Hematopoietic multipotent progenitor cell (in vitro differentiated cells): ENCODE measurements around the gene STOX2. TPM values are rescaled to one million over a fixed set of nuclear protein-coding genes. Genes with fewer than 3 reads are reported as not detected.
"Not testable (repeated sequence)": the region's sequence is repeated elsewhere in the genome, so short reads cannot be mapped to it uniquely, and the experiment has no call there.

Source experiments
- DNase-seq, 3 donors: peaks; one replicate each; pipeline ENCODE4 v3.0.0-alpha.2; 2011 to 2015; ENCODE audit warnings: low read depth in 2 of 3, low spot score in 2 of 3
- total RNA-seq: library from RNA; depleted of rRNA; stranded (reverse); fragments of >200 nt; gene quantifications from one replicate; pipeline ENCODE4 v1.2.3, GENCODE V29; 2012

Gene STOX2
- total RNA-seq, 1 donor, result 0.81 TPM

DNA sequence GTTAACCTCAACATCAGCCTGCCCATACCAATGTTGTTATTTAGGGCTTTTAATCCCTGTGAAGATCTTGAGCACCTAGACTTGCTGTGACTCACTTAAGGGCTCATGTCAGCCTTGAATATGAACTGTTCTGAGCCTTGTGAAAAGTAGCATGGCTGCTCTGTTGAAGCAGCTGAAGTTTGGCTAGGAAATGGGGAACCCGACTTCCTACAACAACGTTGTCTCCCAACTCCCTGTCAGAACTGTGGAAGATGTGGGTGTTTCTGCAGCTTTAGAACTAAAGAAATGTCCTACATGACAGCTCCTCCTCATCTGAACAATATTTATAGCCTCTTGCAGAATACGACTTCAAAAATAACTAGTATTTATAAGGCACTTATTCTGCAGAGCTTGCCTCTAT lies 27.5 kb downstream of the STOX2 start:
- DNase-seq, result no peak

DNA sequence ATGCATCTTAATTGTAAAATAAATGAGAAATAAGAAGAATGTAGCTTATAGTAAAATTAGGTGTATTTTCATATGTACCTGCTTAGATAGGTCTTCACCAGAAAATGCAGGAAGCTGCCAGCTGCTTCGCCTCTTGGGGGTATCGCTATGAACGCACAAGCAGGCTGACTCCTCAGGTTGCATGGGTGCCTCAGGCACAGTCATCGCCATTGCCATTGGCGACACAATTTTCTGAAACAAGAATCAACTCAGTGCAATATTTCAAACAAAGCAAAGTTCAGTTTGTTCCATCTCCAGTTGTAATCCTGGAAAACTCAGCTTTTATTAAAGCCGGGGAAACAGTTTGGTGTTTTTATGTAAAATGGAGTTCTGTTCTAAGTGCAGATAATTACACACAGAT lies 29.7 kb downstream of the STOX2 start:
- DNase-seq, result no peak

DNA sequence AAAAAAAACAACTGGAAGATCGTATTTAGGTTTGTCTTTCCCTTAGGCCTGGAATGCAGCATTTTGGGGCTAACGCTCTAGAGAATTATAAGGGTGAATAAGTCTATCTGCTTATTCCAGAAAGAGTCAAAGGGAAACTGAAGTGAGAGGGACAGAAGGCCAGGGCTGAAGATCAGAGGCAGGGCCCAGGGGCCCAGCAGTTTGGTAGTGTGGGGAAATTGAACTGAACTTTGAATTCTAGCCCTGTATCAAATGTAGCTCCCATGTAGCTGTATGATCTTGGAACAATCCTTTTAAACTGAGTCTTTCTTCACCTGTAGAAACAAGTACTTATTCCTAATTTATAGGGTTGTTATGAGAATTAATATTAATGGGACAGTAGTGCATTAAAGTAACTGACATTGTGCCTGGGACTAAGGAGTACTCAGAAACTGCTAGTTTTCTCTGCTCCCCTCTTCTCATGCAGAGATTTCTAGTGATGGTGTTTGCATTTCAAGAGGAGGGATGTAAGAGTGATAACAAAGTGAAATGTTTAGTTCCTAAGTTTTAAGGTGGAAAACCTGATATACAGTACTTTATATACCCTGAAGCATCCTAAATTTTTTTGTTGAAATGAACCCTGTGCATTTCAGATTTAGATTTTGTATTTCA lies 30.4 kb downstream of the STOX2 start:
- DNase-seq, result no peak

DNA sequence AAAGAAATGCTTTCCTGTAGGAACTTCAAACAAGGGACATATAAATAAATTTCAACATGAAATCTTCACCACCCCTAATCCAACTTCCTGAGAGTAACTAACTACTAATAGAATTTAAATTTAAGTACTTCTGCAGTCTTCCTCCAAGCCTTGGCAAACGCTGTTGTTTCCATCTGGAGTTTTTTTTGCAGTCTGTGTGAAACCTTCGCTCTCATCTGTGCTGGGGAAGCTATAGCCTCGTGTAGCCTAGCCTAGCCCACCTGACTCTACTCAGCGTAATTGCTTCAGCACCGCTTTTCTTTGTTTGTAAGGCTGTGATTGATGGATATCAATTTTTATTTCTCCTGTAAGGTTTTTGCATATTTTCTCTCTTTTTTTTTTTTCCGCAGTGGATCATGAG lies 30.9 kb downstream of the STOX2 start:
- no peak for DNase-seq

DNA sequence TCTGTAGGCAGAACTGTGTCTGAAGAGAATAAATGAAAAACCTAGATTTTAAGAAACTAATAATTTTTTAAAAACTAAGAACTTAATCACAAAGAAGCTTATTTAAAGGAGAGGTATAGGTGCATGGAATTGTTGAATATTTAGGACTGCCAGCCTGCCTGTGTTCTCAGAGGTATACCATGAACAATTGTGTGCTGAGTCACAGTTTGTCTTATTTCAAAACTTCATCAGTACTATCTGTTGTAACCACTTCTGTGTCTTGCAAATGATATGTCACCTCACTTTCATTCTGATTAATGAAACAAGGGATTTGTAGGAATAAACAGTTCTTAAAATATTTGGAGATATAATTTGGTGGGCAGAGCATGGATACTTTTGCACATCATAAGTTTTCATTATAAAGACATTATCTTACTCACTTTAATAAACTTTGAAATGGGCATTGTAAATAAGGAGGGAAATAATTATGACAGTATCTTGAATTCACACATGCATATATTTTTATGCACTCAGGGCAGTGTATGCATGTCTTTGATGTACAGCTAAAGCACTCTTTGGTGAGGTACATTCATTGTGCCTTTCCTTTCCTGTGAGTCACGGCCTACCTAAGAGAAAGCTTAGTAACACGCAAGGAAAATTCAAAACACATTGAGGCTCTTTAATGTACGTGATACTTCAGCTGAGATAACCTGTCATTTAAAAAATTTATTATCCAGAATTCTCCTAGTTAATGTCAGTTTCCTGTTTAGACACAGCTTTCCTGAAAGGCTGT lies 31.7 kb downstream of the STOX2 start:
- DNase-seq, result no peak

DNA sequence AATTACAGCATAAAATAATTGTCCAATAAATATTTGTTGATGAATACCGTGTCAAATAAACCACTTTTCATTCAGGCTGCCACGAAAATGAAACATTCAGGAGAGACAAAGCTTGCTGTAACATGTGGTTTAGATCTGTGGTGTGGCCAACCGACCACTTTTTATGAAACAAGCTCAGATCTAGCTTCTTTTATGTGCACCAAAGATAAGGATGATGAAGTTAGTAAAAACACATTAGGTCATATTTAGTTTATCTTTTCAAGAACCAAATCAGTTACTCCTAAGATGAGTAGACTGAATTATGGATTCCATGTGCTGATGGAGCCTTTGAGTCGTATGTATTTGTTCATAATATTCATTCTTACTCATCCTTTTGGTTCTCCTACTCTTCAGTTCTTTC lies 35.8 kb downstream of the STOX2 start:
- DNase-seq, result no peak

DNA sequence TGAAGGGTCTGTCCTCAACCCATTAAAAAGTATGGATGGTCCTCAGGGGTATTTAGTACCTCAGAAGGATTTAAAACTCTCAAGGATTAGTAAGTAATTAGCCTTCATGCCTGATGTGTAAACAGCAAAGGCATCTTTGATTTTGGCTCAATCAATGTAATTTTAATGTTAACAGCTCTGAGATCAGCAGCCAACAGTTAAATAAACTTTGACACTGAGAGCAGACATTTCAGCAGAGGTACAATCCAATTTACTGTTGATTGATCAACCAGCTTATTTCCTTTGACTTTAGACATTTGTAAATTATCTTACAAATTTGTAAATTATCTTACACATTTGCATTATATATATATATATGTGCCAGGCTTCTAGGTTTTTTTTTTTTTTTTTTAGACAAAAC lies 36.9 kb downstream of the STOX2 start:
- DNase-seq, result no peak

DNA sequence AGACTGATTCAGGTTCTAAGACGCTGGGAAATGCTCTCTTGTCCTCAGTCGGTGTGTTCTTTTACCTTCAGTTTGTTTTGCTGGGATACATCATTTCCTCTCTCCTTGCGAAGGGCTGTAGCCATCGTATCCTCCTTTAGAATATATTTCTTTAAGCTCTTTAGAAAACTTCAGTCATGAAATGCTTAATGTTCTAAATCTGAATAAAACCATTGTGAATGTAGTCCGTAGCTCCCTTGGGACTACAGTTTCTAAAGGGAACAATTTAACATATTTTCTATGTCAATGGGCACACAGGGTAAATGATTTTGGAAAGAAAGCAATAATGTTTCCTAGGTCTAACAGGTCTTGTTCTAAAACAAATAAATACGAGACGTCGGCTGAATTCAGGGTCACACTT lies 40.6 kb downstream of the STOX2 start:
- DNase-seq, result no peak

DNA sequence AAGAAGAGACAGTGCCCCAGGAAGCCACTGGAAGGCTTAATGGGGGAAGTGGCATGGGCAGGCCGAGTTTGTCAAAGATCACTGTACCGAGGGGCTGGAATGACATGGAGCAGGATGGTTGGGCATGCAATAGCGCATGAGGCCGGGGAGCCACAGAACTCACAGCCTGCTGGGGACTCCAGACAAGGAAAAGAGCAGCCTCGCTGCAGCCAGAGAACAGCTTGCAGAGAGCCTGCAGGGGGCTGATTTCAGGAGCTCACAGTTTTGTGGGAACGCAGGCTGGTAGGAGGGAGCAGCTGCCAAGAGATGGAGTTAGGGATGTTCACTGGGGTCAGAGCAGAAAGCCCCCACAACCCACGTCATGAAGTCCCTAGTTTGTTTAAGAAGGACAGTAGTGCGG lies 45.4 kb downstream of the STOX2 start:
- no peak for DNase-seq

DNA sequence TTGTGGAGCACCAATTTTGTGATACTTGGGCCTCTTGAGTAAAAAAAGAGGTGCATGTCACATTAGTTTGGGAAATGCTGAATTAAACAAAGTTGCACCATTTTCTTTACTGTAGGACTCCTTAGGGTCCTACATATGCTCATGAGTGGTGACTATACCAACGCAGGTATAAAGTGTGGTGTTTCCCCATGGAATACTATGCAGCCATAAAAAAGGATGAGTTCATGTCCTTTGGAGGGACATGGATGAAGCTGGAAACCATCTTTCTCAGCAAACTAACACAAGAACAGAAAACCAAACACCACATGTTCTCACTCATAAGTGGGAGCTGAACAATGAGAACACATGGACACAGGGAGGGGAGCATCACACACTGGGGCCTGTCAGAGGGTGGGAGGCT lies 47.5 kb downstream of the STOX2 start:
- DNase-seq, result not testable (repeated sequence)

DNA sequence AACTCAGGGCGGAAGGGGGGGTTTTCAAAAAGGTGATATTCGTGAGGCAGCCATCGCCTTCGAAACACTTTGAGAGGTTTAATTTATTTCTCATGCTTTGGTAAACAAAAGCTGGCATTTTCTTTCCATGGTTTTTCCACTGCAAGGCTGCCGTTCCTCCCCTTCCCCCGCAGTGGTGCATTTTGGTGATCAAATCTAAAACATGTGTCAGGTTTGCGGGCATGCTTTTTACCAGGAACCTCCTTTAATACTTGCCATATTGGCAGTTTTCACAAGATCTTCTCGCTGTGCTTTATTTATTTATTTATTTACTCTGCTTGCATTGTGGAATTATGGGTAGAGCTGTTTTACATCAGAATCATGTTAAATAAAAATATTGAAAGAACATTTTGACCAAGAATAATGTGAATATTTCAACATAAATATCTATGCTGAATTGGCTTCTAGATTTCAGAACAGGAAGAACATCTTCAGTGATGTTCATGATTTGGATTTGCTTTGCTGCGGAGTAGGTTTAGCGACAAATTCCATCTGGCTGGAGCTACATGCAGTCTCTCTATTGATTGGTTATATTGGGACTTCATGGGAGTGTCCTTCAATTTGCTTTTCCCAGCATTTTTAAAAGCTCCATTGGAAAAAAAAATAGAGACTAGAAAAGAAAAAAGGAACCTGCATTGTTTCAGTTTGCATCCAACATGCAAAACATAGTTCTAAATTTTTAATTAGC lies 54.4 kb downstream of the STOX2 start:
- DNase-seq, result no peak

DNA sequence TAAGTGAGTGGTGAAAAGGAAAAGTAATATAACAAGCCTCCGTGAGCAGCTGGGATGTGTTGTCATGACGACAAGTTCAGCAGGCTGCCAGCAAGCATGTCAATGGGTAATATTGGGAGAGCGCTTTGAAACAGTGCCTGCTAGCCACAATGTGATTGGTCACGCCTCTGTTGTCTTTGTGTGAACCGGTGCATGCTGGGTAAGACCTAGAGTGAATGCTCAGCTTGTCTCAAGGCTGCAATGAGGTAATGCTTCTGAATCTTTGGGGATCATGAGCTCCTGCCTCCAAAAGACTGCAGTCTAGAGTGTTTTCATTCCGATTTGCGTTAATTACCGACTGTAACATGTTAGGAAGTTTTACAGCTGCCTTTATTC lies 54.9 kb downstream of the STOX2 start:
- no peak for DNase-seq

DNA sequence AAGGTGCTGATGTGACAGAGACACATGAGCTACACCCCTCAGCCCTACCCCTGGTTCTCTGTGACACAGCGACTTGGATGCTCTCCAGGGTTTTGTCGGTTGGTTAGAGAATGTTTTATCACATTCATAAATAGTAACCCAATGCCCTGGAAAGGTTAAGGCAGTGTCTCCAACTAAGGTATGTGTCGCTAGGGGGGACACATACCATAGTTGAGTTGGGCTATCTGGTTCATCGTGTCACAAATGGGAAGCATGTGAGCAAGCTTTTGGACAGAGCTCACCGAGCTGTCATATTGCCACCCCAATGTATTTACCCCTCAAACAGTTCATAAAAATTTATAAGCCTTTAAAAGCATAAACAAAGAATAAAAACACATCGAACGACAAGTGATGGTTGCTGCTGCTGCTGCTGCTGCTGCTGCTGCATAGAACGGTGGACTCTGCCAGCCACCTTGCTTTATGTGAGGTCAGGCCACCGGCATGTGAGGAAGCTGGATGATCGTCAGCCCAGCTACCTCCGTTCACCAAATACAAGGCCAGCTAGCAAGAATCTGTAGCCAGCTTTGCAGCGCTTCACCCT lies 55.9 kb downstream of the STOX2 start:
- no peak for DNase-seq

DNA sequence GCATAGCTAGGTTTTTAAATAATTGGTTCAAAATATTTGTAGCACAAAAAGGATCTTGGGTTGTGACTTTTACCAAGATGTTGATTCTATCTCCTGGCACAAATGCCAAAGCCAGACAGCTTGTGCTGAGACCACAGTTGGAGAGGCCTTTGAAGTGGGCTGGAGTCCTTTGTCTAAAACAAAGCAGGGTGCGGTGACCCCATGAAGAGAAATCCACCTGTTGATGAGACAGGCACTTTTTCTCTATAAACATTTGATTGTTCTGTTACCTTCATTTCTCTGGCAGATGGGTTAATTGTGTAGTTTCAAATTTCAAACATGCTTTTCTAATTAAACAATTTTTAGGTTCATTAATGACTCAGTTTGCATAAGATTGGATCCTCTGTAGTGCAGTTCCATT lies 56.7 kb downstream of the STOX2 start:
- DNase-seq, result no peak

DNA sequence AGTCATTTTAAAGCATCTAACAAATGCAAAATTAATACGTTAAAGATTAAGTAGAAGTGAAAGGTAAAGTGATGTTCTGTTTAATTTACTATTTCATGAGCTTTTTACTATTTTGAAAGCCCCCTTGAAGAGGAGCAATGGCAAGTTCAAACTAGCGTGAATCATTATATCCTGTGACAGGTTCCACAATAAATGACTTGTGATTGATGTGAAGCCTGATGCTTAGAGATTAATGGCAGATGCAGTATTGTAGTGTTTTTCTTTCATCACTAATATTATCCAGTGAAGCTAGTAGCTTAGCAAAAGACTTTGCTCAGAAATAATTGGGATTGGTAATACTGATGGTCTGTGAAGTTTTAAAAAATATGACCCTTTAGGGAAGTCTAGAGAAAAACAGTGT lies 57.3 kb downstream of the STOX2 start:
- no peak for DNase-seq

DNA sequence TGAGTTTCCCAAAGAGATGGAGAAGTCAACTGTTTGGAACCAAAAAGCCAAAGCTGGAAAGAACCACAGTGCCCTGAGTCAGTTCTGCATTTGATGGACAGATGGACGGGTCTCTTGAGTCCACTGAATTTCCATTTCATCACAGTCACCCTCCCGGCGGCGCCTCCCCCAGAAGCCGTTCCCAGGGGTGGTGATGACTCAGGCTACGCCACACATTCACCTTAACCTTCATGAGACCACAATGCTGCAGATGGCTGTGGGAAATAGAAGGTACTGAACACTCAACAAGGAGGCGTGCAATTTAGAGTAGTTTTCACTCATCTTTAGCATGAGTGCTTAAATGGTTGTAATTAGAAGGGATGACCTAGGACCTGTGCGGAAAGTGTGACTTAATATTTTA lies 61.3 kb downstream of the STOX2 start:
- no peak for DNase-seq

DNA sequence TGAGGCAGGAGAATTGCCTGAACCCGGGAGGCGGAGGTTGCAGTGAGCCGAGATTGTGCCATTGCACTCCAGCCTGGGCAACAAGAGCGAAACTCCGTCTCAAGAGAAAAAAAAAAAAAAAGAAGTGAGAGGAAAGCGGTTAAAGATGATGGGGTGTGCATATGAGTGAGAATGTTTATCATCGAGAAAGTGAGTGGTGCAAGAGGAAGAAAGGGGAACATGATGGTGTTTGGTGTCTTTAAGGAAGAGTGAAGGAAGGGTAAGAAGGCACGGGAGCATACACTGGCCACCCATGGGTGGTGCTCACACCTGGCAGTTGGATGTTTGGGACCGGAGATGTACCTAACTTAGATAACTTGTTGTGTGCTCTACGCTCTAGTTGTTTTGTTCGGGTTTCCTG lies 62.2 kb downstream of the STOX2 start:
- no peak for DNase-seq

DNA sequence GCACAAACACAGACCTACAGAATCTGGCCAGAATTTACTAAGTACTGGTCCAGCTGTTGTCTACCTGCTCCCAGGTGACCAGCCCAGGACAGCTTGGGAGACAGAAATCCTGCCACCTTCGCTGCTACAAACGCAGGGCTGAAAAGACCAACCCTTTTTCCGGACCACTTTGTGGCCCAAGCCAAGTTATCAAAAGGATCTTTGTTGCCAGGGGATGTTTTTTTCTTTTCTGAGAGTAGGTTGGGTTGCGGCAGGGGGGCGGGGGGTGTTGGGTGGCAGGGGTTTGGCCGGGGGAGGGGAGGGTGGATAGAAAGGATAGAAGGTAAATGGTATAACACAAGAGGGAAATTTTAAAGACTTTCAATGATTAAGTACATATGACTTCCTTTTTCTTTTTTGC lies 63.4 kb downstream of the STOX2 start:
- DNase-seq, result no peak

DNA sequence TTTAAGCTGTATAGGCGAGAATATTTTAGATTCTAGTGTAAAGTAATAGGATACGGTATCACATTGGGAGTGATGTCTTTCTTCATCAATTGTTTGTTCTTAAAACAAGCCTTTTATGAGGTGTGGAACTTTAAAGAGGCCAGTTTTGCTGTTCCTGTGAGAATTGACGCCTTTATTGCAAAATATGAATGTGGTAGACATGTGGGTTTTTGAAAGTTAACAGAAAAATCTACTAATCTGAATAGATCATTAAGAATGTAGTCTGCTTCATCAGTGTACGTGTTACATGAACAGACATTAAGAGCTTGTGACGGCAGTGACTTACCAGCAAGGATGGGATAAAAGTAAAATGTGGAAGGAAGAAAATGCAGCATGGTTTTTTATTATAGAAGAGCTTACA lies 63.8 kb downstream of the STOX2 start:
- no peak for DNase-seq

DNA sequence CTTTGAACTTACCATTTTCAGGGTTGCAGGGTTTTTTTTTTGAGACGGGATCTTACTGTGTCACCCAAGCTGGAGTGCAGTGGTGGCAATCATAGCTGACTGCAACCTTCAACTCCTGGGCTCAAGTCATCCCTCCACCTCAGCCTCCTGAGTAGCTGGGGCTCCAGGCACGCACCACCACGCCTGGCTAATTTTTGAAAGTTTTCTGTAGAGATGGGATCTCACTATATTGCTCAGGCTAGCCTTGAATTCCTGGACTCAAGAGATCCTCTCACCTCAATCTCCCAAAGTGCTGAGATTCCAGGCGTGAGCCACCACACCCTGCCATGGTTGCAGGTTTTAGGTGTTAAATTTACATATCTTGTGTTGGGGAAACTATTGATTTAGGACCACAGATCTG lies 64.5 kb downstream of the STOX2 start:
- no peak for DNase-seq

DNA sequence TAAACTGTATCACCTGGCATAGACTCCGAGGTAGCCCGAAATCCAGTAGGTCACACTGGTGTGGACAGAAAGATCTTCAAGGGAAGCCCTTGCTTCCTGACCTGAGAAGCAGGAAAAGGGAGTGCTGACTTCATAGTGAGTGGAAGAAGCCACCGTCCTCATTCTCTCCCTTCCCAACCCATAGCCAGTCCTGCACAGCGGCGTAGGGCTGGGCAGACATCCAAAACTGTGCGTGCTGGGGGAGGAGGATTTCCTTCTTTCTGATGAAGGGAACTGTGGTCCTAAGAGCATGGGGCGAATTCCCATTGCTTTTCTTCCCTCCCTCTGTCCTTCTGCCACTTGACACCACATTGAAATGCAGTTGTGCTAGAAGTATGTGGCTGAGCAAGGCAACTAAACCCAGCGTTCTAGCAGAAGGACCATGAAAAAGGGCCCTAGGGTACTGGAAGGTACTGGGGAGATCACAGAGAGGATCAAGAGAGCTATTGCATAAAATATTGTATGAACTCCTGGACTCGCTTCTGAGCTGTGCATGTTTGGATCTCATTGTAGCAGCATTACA lies 66.9 kb downstream of the STOX2 start:
- DNase-seq, result no peak
